Measurements from ENCODE around the gene OVCH2. TPM values are rescaled to one million over a fixed set of nuclear protein-coding genes. Genes with fewer than 3 reads are reported as not detected.
"Not testable (repeated sequence)": the region's sequence is repeated elsewhere in the genome, so short reads cannot be mapped to it uniquely, and the experiment has no call there.

Gene OVCH2
- total RNA-seq, 2 donors from 2014 or later = not detected

GRCh38 chr11:7672960-7673723 is 33.1 kb downstream of the OVCH2 start, which contains the start of gene CYB5R2:
TSS of gene CYB5R2 (minus strand) at chr11:7673500. CDS start at chr11:7672825, 675 bp downstream.
- ATAC-seq (peak; percentile 91 to 94), DNase-seq (peak; percentile 79)
- intact Hi-C loops (cut with DNase I) = no loop called here

DNA sequence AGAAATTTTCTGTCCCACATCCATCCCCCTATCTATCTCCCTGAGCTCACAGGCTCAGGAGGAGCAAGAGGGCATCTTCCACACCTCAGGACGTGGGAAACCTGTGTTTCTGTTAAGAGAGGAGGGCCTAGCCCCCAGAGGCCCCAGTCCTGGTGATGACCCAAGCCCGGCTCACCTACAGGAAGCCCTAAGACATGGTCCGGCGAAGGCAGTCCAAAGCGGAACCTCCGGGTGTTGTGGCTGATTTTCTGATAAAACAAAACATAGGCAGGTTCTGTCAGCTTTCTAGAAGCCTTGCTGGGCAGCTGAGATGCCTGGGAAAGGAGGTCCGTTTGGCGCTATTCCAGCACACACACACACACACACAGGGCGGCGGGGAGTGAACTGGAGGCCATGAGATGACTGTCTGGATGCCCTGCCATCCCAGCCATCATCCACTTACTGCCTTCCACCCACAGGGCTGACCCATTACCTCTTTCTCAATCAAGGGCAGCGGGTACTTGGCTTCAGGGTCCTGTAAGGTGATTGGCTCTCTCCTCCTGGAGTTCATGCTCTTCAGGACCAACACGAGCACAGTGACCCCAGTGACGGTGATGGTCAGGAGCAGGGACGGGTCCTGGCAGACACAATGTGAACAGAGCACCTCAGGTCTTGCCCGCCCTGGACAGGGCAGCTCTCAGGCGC is 33.9 kb downstream of the OVCH2 start:
- ATAC-seq = peak in 1 of 2 donors; percentile 6
- intact Hi-C loops (cut with DNase I) = no loop called here
- DNase-seq = peak; percentile 23

DNA sequence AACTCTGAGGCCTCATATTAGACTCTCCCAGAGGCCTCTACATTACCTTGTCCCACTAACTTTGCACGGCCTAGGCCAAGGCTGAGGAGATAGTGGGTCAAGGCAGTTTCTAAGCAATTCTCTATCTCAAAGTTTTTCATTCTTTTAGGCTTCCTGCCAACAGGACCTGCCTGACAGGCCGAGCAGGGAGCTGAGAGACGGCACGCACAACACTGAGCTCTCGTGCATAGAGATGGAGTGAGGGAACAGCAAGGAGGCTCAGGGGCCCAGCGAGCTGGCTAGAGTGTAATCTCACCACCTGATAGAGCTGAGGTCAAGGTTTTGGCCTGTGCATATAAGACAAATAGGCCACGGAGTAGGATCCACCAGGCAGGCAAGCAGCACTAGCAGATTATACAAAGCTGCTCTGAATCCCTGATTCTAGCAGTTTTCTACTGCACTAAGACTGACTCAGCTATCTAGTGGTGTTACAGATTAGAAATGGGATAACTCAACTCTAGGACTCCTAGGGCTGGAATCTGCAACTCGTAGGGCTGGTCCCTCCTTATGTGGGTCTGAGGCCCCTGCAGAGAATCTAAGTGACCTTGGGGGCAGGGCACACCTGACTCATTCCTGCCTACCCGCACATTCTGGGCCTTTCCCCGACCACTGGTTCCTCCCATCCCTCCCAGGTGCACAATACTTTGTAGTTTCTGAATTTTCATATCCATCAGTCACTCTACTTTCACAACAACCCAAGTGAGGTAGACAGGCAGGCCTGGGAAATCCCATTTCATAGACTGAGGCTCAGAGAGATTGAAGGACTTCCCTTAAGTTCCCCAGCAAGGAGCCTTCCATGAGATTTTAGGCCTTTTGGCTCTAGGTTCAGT is 34.7 kb downstream of the OVCH2 start:
- DNase-seq = no peak
- intact Hi-C loops (cut with DNase I) = no loop called here
- ATAC-seq = no peak

DNA sequence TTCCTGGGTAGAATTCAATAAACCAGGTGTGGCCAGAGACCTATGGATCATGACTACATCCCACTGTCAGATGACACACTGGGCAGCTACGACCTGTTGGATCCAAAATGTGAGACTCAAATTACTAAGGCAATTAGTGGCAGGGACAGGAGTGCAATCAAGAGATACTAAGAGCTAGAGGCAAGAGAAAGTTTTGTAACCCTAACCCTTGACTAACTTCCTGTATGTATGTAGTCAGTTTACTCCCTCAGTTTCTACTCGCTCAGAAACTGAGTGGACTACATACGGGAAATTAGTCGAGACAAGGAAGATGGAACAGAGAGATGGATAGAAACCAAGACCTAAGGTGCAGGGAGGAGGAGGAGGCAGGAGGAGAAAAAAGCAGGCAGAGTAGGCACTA is 35.6 kb downstream of the OVCH2 start:
- intact Hi-C loops (cut with DNase I) = no loop called here
- ATAC-seq (no peak), DNase-seq (no peak)

DNA sequence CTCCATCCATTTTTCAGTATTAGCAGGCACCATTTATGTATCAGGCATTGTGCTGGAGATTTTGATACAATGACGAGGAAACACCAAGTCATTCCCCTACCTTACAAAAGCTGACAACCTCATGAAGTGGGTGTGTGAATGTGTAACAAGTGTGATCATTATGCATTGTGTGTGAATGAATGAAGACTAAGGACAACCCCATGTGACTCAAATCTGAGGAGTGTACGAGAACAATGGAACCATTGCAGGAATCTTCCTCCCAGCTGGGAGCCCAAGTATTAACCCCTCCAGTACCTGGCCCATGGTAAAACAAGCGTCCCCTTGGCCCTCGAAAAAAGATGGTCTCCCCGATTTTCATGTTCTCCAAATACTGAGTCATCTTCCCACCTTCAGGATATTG is 37.4 kb downstream of the OVCH2 start:
- no peak for DNase-seq
- ATAC-seq = no peak
- intact Hi-C loops (cut with DNase I) = loop anchor here (5.0 to 10.0 kb wide), 2 partner anchors 97 to 224 kb away; no protein-coding TSS in a partner anchor

GRCh38 chr11:7668464-7668863 is 37.8 kb downstream of the OVCH2 start:
- intact Hi-C loops (cut with DNase I) = loop anchor here (5.0 to 10.0 kb wide), 2 partner anchors 96 to 224 kb away; no protein-coding TSS in a partner anchor
- ATAC-seq = no peak
- no peak for DNase-seq

GRCh38 chr11:7667460-7667859 is 38.8 kb downstream of the OVCH2 start:
- intact Hi-C loops (cut with DNase I) = loop anchor here (5.0 to 10.0 kb wide), 2 partner anchors 95 to 223 kb away; no protein-coding TSS in a partner anchor
- ATAC-seq = no peak

DNA sequence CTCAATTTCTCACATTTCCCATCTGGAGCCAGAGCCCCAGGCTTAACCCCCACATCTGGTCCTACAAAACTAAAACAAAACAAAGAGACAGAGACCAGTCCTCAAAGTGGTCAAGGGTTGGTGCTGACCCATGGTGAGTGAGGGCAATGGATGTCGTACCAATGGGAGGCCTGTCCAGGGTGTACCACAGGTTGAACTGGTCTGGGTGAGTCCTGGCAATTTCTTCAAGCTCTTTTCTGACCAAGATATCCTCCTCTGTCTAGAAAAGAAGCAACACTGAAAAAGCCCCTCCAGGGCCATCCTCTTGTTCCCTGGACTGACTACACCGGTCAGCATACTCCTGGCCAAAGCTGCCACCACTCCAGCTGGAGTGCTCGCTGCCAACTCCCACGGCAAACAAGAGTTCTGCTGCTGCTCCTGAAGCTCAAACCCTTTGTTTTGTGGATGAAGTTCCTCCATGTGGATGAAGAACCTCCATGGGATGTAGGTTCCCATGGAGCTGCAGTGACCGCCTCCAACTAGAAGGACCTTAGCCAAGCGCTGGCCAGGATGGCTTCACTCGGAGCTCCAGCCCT is 39.9 kb downstream of the OVCH2 start:
- ATAC-seq = no peak
- no peak for DNase-seq
- intact Hi-C loops (cut with DNase I) = loop anchor here (5.0 to 10.0 kb wide), 2 partner anchors 94 to 222 kb away; no protein-coding TSS in a partner anchor

More at GRCh38 chr11:7667460-7667859, 38.8 kb downstream of the OVCH2 start:
- DNase-seq = no peak

- intact Hi-C loops (cut with DNase I) = loop anchor here (5.0 to 10.0 kb wide), 2 partner anchors 93 to 221 kb away; no protein-coding TSS in a partner anchor
- DNase-seq = peak; percentile 80
- peak; percentile 95 to 97 for ATAC-seq
Observed at GRCh38 chr11:7665473-7666291, 40.6 kb downstream of the OVCH2 start.

- ATAC-seq (no peak), DNase-seq (no peak)
- intact Hi-C loops (cut with DNase I) = loop anchor here (5.0 to 10.0 kb wide), 2 partner anchors 93 to 220 kb away; no protein-coding TSS in a partner anchor
Observed at GRCh38 chr11:7664867-7665266, 41.4 kb downstream of the OVCH2 start.

DNA sequence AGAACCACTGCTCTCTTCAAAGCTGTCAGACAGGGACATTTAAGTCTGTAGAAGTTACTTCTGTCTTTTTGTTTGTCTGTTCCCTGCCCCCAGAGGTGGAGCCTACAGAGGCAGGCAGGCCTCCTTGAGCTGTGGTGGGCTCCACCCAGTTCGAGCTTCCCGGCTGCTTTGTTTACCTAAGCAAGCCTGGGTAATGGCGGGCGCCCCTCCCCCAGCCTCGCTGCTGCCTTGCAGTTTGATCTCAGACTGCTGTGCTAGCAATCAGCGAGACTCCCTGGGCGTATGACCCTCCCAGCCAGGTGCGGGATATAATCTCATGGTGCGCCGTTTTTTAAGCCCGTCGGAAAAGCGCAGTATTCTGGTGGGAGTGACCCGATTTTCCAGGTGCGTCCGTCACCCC is 42.7 kb downstream of the OVCH2 start:
- intact Hi-C loops (cut with DNase I) = loop anchor here in 1 of 2 donors (10.0 kb wide), 1 partner anchor 219 kb away; no protein-coding TSS in a partner anchor
- not testable (repeated sequence) for ATAC-seq, DNase-seq

DNA sequence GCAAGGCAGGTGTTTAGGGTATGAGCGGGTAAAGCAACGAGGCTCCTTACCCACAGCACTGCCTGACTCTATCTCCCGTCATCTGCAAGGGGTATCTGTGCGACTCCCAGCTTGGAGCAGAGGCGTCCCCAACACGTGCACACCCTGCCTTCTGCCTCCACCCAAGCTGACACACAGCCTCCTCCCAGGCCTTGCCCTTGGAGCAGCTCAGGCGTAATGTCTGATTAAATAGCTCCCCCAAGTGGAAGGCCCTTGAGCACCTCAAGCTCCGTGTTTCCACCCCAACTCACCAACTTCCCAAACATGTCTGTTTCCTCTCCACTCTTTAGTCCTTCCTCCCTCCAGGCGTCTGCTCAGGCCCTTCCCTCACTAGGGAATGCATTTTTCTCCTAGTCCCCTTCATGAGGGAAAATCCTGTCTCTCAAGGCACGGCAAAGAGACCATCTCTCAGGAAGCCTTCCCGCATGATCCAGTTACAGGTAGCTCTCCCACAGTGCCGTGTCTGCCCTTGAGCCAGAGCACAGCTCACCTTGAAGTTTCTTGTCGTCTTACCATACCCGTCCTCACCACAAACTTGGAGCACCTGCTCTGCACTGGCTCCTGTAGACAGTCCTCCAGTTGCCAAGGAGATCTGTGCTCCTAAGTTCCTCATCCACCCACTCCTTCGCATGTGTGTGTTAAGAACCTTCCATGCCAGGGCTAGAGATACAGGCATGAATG is 48.8 kb downstream of the OVCH2 start:
- intact Hi-C loops (cut with DNase I) = loop anchor here in 1 of 2 donors (5.0 kb wide), 1 partner anchor 85 kb away; no protein-coding TSS in a partner anchor
- ATAC-seq (peak; percentile 89 to 95), DNase-seq (peak; percentile 68)

DNA sequence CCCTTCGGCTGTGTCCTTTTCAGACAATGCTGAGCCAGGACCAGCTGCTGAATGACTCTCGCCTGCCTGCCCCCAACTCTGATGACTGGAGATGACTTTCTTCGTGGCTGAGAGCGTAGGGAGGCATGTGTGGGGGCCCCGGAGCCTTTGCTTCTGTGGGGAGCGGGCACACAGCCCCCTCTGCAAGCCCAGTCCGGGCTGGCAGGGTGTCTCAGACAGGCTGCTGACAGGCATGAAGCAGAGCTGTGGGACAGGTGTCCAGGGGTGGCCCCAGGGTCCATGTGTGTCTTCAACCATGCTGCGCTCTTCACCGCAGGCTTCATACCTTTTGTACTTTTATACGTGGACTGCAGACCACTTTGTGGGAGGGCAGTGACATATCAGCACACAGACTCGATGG is 49.6 kb downstream of the OVCH2 start:
- ATAC-seq (peak; percentile 12 to 27), DNase-seq (no peak)
- intact Hi-C loops (cut with DNase I) = loop anchor here in 1 of 2 donors (5.0 kb wide), 1 partner anchor 84 kb away; no protein-coding TSS in a partner anchor

DNA sequence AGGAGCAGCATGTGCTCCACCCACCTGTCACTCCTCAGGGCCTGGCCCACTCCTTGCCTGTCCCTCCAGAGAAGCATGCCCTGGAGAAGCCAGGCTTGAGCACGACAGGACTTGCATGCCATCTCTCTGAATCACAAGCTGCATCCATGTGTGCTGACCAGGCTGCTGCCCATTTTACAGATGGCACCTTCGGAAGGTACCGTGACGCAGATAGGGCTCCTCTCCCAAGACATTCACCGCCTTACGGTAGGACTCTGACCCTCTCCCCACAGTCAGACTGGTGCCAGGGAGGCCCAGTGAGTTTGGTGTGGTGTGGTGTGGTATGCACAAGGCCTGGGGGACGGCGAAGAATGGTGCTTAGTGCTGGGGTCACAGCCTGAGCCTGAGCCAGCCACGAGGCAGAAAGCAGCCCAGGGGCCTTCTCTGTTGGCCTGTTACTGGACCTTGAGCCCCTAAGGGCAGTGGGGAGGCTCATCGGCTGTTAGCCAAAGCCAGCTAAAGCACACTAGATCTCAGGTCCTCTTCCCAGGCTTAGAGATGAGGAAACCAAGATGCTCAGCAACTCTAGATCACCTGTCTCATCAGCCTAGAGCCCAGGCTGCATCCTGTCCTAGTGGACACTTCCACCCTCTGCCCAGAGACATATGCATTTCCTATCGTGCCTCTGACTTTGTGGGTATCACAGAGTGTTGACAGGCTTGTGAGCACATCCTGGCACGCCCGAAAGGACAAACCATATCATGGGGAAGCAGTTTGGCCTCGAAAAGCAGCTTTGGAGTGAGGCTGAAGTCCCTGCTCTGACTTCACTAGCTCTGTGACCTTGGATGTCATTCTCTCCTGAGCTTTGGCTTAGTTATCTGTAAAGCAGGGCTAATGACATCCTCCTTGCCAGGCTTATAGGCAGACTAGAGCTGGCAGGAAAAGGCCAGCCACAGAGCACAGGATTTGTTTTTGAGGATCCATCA is 50.7 kb downstream of the OVCH2 start:
- DNase-seq (no peak), ATAC-seq (peak; percentile 56 to 59)
- intact Hi-C loops (cut with DNase I) = loop anchor here in 1 of 2 donors (5.0 kb wide), 1 partner anchor 83 kb away; no protein-coding TSS in a partner anchor

GRCh38 chr11:7654195-7654705 is 52.0 kb downstream of the OVCH2 start:
- ATAC-seq (no peak), DNase-seq (no peak)
- intact Hi-C loops (cut with DNase I) = loop anchor here in 1 of 2 donors (5.0 kb wide), 1 partner anchor 77 kb away; no protein-coding TSS in a partner anchor
